ENCODE results near the gene SRSF11. TPM values are rescaled to one million over a fixed set of nuclear protein-coding genes. Genes with fewer than 3 reads are reported as not detected.

Gene SRSF11
- total RNA-seq, 4 donors from 2014 or later: 179 to 306 (median 204) TPM

- TF ChIP-seq POLR2A (IDR thresholded peaks at IDR 0.05) (no peak), EP300 (IDR thresholded peaks at IDR 0.05) (no peak), CTCF (IDR thresholded peaks at IDR 0.05) (no peak)
- Histone ChIP-seq H3K4me1 (peaks cover 0 to 10% (median 0%) of the 10 kb centered on the region in 4 donors), H3K4me3 (no peak overlapping the region), H3K9me3 (no peaks in the 10 kb centered on the region), H3K27me3 (no peaks in the 10 kb centered on the region), H3K36me3 (no peaks in the 10 kb centered on the region), H3K27ac (no peak overlapping the region)
- DNase-seq (ENCODE audit: low spot score in 2 of 2): no peak
Observed at GRCh38 chr1:70194601-70195000, 26.6 kb upstream of the SRSF11 start.

- Histone ChIP-seq H3K27ac (no peak overlapping the region), H3K36me3 (no peaks in the 10 kb centered on the region), H3K4me1 (peaks cover 0 to 6% (median 0%) of the 10 kb centered on the region in 4 donors), H3K9me3 (no peaks in the 10 kb centered on the region), H3K4me3 (no peak overlapping the region), H3K27me3 (no peaks in the 10 kb centered on the region)
- TF ChIP-seq CTCF (IDR thresholded peaks at IDR 0.05): no peak
- no peak for TF ChIP-seq POLR2A (IDR thresholded peaks at IDR 0.05)
- no peak for TF ChIP-seq EP300 (IDR thresholded peaks at IDR 0.05)
- WGBS, 2 donors: 97 to 99% methylated on average over 4 of the region's 4 CpGs
- no peak for DNase-seq (ENCODE audit: low spot score in 2 of 2)
Observed at GRCh38 chr1:70195342-70195741, 25.8 kb upstream of the SRSF11 start.

GRCh38 chr1:70196333-70196732, 24.8 kb upstream of the SRSF11 start:
- no peak for DNase-seq (ENCODE audit: low spot score in 2 of 2)

GRCh38 chr1:70200065-70200464, 21.1 kb upstream of the SRSF11 start:
- no peak overlapping the region for H3K4me3 ChIP-seq
- H3K36me3 ChIP-seq: no peaks in the 10 kb centered on the region
- no peaks in the 10 kb centered on the region for H3K27me3 ChIP-seq
- 95 to 98% methylated on average over 4 of the region's 4 CpGs for WGBS, 2 donors
- DNase-seq (ENCODE audit: low spot score in 2 of 2): no peak
- H3K4me1 ChIP-seq: peaks cover 0 to 15% (median 11%) of the 10 kb centered on the region in 4 donors
- TF ChIP-seq CTCF (IDR thresholded peaks at IDR 0.05) (no peak), POLR2A (IDR thresholded peaks at IDR 0.05) (no peak), EP300 (IDR thresholded peaks at IDR 0.05) (no peak)
- H3K27ac ChIP-seq: no peak overlapping the region
- no peaks in the 10 kb centered on the region for H3K9me3 ChIP-seq

More at GRCh38 chr1:70196333-70196732, 24.8 kb upstream of the SRSF11 start:
- Histone ChIP-seq H3K27ac (no peak overlapping the region), H3K9me3 (no peaks in the 10 kb centered on the region), H3K36me3 (no peaks in the 10 kb centered on the region), H3K27me3 (no peaks in the 10 kb centered on the region), H3K4me3 (no peak overlapping the region), H3K4me1 (peaks cover 0 to 6% (median 0%) of the 10 kb centered on the region in 4 donors)
- 92 to 93% methylated on average over 3 of the region's 3 CpGs for WGBS, 2 donors
- TF ChIP-seq CTCF (IDR thresholded peaks at IDR 0.05) (no peak), POLR2A (IDR thresholded peaks at IDR 0.05) (no peak), EP300 (IDR thresholded peaks at IDR 0.05) (no peak)

- H3K36me3 ChIP-seq: no peaks in the 10 kb centered on the region
- no peaks in the 10 kb centered on the region for H3K9me3 ChIP-seq
- no peak overlapping the region for H3K27ac ChIP-seq
- peaks cover 0 to 27% (median 18%) of the 10 kb centered on the region in 4 donors for H3K4me1 ChIP-seq
- H3K4me3 ChIP-seq: no peak overlapping the region
- 63 to 66% methylated on average over 2 of the region's 2 CpGs for WGBS, 2 donors
- no peak for DNase-seq (ENCODE audit: low spot score in 2 of 2)
- H3K27me3 ChIP-seq: no peaks in the 10 kb centered on the region
- no peak for TF ChIP-seq EP300 (IDR thresholded peaks at IDR 0.05)
- no peak for TF ChIP-seq POLR2A (IDR thresholded peaks at IDR 0.05)
- TF ChIP-seq CTCF (IDR thresholded peaks at IDR 0.05): no peak
Observed at GRCh38 chr1:70202173-70202758, 18.9 kb upstream of the SRSF11 start.
